Neural crest cell (in vitro differentiated cells): ENCODE results near the gene ASAP2. TPM values are rescaled to one million over a fixed set of nuclear protein-coding genes. Genes with fewer than 3 reads are reported as not detected.

Experiments used
- DNase-seq: peaks from one replicate; pipeline ENCODE4 v3.0.0; 2021; ENCODE audit warnings: low read depth, mixed read lengths, low spot score
- H3K27ac Mint-ChIP-seq: one replicate; pipeline ENCODE4 v1.8.0; 2021; ENCODE audit warnings: mild to moderate bottlenecking, mixed read lengths; ENCODE audit not compliant: unreplicated experiment
- H3K27me3 Mint-ChIP-seq: 2 replicates; pipeline ENCODE4 v1.8.0; 2021; ENCODE audit warnings: low read depth, mild to moderate bottlenecking, mixed read lengths
- H3K36me3 Mint-ChIP-seq: 2 replicates; pipeline ENCODE4 v1.8.0; 2021; ENCODE audit warnings: low read depth, mild to moderate bottlenecking, mixed read lengths
- H3K4me1 Mint-ChIP-seq: 2 replicates; pipeline ENCODE4 v1.8.0; 2021; ENCODE audit warnings: mixed read lengths
- H3K4me3 Mint-ChIP-seq: one replicate; pipeline ENCODE4 v1.8.0; 2021; ENCODE audit warnings: mild to moderate bottlenecking, mixed read lengths
- H3K9me3 Mint-ChIP-seq: 2 replicates; pipeline ENCODE4 v1.8.0; 2021; ENCODE audit warnings: mixed read lengths
- total RNA-seq: library from RNA; stranded (reverse); gene quantifications from 2 replicates; pipeline ENCODE4 v1.2.1, GENCODE V29; 2021
- TF ChIP-seq, protein P1 (sequence below): fragments of 200-600 bp; sonication (generic); conservative IDR thresholded peaks from 2 replicates; pipeline ENCODE4 v1.5.0; 2021; ENCODE audit warnings: antibody characterized with exemption, mild to moderate bottlenecking

Gene ASAP2
- total RNA-seq, 1 donor from 2014 or later: 48.6 TPM

DNA sequence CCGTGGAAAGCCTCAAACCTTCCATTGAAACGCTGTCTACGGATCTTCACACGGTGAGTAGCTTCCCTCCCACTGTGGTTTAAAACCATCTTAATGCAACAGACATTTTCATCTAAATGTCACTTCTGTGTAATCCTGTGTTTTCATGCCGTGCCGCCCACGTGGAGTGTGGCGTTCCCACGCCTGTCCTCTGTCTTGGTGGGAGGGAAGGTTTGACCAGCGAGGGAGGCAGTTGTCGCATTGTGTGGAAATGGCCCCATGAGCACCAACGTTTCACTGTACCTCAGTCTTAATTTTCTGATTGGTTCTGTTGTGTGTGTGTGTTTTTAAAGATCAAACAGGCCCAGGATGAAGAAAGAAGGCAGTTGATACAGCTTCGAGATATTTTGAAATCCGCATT is 128.1 kb downstream of the ASAP2 start:
- no peaks in the 10 kb centered on the region for H3K27me3 Mint-ChIP-seq
- no peaks in the 10 kb centered on the region for H3K9me3 Mint-ChIP-seq
- H3K36me3 Mint-ChIP-seq: peaks cover 24% of the 10 kb centered on the region
- DNase-seq: no peak
- no peak overlapping the region for H3K4me3 Mint-ChIP-seq
- peaks cover 27% of the 10 kb centered on the region for H3K4me1 Mint-ChIP-seq
- H3K27ac Mint-ChIP-seq: no peak overlapping the region
- TF ChIP-seq, protein P1, sequence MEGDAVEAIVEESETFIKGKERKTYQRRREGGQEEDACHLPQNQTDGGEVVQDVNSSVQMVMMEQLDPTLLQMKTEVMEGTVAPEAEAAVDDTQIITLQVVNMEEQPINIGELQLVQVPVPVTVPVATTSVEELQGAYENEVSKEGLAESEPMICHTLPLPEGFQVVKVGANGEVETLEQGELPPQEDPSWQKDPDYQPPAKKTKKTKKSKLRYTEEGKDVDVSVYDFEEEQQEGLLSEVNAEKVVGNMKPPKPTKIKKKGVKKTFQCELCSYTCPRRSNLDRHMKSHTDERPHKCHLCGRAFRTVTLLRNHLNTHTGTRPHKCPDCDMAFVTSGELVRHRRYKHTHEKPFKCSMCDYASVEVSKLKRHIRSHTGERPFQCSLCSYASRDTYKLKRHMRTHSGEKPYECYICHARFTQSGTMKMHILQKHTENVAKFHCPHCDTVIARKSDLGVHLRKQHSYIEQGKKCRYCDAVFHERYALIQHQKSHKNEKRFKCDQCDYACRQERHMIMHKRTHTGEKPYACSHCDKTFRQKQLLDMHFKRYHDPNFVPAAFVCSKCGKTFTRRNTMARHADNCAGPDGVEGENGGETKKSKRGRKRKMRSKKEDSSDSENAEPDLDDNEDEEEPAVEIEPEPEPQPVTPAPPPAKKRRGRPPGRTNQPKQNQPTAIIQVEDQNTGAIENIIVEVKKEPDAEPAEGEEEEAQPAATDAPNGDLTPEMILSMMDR: no peak

DNA sequence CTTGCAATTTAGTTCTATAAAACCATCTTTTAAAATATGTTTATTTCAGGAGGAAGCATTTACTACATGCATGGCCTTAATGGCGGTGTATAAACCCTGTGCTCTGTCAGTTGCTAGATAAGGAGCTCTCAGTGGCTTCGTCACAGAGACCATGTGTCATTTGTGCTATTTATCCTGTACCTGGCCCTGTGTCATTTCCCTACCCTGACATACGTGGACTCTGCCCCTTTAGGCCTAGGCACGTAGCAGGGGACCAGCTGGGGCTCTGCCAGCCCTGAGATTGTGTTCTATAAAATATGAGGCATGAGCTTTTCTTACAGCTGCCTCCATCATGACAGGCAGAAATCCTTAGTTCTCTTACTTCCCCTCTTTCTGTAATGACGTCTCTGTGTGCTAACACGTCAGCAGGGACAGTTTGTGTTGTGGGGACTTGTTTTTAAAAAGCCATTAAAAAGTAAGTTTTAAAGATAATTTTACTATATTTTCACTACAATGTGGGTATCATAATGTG is 128.8 kb downstream of the ASAP2 start:
- DNase-seq: no peak
- H3K27me3 Mint-ChIP-seq: no peaks in the 10 kb centered on the region
- H3K27ac Mint-ChIP-seq: no peak overlapping the region
- TF ChIP-seq, protein P1: no peak
- no peak overlapping the region for H3K4me3 Mint-ChIP-seq
- H3K36me3 Mint-ChIP-seq: peaks cover 31% of the 10 kb centered on the region
- H3K4me1 Mint-ChIP-seq: peaks cover 27% of the 10 kb centered on the region
- H3K9me3 Mint-ChIP-seq: no peaks in the 10 kb centered on the region

DNA sequence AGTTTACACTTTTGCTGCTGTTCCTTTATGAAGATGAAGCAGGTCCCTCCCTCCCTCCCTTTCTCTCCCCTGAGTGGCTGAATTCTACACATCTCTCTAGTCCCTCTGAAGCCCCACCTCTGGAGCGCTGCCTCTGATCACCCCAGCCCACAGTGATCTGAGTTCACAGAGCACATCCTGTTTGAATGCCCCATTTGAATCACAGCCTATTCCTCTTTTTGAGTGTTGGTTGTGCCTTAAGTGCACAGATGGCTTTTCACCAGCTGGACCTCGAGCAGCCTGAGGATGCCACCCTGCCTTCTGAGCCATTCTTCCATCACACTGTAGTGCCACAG is 129.6 kb downstream of the ASAP2 start:
- no peaks in the 10 kb centered on the region for H3K9me3 Mint-ChIP-seq
- H3K4me3 Mint-ChIP-seq: no peak overlapping the region
- H3K27ac Mint-ChIP-seq: no peak overlapping the region

DNA sequence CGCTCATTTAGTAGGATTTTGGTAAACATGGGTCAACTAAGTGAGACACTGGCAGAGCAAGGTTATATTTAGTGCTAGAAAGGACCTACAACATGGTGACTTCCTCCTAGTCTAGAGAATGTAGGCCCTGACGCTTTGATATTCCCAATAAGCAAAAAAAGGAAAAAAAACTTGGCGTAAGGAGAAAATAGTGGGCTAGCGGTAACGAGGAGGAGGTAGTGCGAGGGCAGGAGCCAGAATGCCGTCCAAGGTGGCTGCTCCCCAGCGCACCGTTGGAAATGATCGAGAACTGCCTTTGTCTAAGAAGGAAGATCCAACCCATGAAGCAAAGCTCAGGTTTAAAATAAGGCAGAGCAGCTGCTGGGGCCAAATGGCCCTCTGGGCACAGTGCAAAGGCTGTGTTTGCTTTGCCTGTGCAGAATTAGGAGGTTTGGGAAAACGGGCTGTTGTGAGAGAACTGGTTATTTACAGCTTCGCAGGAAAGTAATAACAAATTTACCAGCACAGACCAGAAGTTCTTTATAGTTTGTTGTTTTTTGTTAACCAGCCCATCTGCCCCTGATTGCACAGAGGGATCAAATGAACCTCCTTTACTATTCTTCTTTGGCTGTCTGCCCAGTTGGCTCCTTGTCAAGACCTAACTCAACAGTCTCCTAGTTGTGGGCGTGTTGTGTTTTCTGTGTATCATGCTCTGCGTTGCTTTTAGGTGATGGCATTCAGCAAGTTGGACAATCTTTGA is 130.1 kb downstream of the ASAP2 start:
- H3K9me3 Mint-ChIP-seq: no peaks in the 10 kb centered on the region
- peaks cover 32% of the 10 kb centered on the region for H3K4me1 Mint-ChIP-seq
- DNase-seq: no peak
- no peaks in the 10 kb centered on the region for H3K27me3 Mint-ChIP-seq
- TF ChIP-seq, protein P1: no peak
- H3K27ac Mint-ChIP-seq: no peak overlapping the region
- H3K4me3 Mint-ChIP-seq: no peak overlapping the region
- H3K36me3 Mint-ChIP-seq: peaks cover 42% of the 10 kb centered on the region

More for the DNA sequence above, 129.6 kb downstream of the ASAP2 start:
- TF ChIP-seq, protein P1: no peak
- Mint-ChIP-seq H3K36me3 (peaks cover 37% of the 10 kb centered on the region), H3K4me1 (peaks cover 32% of the 10 kb centered on the region), H3K27me3 (no peaks in the 10 kb centered on the region)
- no peak for DNase-seq

DNA sequence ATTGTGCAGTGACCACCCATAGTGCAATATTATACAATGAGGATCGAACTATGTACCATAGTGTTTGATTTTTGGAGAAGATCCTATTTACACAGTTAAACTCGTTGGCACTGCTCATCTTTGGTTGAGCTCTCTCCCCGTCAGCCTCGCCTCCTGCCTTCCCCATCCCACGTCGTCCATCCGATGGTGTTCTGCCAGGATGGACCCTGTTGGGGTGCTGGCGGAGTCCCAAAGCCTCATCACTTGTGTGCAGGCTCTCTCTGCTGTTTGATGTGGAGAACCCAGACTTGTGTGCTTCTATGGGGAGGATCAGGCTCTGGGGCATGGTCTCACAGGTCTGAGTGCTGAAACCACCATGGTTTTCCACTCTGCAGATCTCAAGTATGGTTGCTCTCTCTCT is 131.3 kb downstream of the ASAP2 start:
- TF ChIP-seq, protein P1: no peak
- peaks cover 20% of the 10 kb centered on the region for H3K4me1 Mint-ChIP-seq

More for the DNA sequence above, 131.3 kb downstream of the ASAP2 start:
- peaks cover 52% of the 10 kb centered on the region for H3K36me3 Mint-ChIP-seq
- DNase-seq: no peak
- no peaks in the 10 kb centered on the region for H3K27me3 Mint-ChIP-seq
- H3K27ac Mint-ChIP-seq: no peak overlapping the region
- H3K4me3 Mint-ChIP-seq: no peak overlapping the region
- H3K9me3 Mint-ChIP-seq: no peaks in the 10 kb centered on the region
